ENCODE results near the gene EHHADH.

EHHADH gene

DNA sequence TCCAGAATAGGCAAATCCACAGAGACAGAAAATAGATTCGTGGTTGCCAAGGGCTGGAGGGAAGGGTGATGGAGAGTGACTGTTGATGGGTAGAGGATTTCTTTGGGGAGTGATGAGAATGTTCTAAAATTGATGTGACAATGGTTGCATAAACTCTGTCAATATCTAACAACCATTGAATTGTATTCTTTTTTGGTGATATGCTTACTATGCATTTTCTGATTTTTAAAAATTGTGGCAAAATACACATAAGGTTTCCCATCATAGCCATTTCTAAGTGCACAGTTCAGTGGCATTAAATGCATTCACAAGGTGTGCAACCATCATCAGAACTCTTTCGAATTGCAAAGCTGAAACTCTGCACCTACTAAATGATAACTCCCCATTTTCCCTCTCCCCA is 56.8 kb downstream of the EHHADH start:
- DNase-seq (ENCODE audit: low read depth in 2 of 2): no peak

DNA sequence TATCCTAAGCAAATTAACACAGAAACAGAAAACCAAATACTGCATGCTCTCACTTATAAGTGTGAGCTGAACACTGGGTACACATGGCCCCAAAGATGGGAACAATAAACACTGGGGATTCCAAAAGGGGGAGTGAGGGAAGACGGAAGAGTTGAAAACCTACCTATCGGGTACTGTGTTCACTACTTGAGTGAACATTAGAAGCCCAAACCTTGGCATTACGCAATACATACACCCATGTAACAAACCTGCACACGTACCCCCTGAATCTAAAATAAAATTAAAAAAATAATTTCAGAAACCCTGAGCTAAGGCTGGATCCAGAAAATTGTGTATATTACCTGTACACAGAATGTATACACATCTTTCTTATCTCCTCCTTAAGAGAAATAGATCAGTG is 58.2 kb downstream of the EHHADH start:
- no peak for DNase-seq (ENCODE audit: low read depth in 2 of 2)

DNA sequence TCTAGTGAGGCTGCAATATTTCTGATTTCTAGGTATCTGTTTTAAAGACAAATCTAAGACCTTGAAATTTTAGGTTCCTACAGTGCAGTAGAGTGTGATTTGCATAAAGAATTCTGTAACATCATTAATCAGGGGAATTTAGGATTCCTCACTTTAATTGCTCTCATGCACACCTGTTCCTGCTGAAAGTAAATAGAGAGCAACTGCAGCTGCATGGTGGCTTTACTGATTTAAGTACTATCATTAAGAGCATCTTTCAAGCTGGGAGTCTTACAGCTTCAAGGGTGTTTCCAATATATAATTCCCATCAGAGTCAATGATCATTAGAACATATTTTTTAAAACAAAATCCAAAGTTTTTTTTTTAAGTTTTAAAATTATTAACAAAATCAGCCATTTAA is 65.0 kb downstream of the EHHADH start:
- DNase-seq (ENCODE audit: low read depth in 2 of 2): no peak

DNA sequence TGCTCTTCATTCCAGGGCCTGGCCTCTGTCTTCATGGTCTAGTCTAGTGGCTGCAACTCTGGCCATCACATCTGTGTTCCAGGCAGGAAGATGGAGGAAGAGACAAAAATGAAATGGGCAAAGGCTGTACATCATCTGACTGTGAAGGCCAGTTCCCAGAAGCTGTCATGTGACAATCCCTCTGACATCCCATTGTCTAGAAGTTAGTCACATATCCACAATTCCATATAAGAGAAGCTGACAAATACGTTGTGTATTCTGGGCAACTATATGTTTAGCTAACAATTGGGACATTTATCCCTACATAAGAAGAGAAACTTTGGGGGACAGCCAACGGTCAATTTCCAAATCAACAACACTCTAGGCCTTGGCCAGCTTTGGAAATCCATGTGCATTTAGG is 66.5 kb downstream of the EHHADH start:
- DNase-seq (ENCODE audit: low read depth in 2 of 2): no peak

DNA sequence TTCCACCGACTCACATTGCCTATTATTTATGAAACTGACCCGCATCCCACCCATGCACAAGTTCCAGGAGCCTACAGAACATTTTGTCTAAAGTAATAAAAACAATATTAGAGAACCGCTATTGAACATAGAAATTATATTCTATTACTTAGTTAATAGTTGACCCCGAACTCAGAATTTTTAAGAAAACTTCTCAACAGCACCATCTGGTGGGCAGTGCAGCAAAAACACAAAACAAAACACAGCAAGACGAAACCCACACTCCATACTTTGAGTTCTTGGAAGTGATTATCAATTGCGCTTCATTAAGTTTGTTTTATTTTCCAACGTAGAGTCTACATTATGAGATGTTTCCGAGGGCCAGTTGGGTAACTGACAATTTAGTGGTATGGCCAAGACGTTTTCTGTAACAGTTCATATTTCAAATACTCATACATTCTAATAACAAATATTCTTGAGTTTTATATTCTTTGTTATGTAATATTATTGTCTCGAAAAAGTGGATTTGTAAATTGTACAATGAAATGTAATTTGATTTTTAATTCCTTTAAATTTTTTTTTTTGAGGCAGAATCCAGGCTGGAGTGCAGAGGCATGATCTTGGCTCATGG is 77.0 kb downstream of the EHHADH start:
- DNase-seq (ENCODE audit: low read depth in 2 of 2): peak in 1 of 2 experiments; percentile 26

DNA sequence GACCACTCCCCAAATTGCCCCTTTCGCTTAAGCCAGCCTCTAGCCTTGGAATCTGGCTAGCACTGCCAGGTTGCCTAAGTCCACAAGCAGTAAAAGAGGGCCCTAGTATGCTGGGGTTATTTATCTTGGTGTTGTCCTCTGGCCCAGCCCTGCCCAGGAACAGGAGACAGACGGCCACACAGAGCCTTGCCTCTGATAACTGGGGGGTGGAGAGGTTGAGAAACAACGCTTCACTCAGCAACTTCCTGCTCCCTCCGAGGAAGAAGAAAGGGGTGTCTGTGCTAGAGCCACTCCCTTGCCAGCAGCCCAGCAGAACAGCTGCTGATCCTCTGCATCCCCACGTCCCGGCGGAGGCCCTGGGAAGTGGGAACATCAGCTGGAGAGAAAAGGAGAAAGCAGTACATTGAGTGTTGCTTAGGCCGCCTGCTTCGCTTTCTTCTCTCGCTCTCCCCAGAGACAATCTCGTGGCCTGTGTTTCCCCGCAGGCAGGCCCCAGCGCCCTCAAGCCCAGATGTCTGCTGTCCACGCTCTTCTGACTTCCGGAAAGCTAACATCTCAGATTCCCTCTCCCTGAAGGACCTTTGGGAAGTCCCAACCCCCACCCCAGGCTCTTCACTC is 78.4 kb downstream of the EHHADH start:
- DNase-seq (ENCODE audit: low read depth in 2 of 2): no peak

DNA sequence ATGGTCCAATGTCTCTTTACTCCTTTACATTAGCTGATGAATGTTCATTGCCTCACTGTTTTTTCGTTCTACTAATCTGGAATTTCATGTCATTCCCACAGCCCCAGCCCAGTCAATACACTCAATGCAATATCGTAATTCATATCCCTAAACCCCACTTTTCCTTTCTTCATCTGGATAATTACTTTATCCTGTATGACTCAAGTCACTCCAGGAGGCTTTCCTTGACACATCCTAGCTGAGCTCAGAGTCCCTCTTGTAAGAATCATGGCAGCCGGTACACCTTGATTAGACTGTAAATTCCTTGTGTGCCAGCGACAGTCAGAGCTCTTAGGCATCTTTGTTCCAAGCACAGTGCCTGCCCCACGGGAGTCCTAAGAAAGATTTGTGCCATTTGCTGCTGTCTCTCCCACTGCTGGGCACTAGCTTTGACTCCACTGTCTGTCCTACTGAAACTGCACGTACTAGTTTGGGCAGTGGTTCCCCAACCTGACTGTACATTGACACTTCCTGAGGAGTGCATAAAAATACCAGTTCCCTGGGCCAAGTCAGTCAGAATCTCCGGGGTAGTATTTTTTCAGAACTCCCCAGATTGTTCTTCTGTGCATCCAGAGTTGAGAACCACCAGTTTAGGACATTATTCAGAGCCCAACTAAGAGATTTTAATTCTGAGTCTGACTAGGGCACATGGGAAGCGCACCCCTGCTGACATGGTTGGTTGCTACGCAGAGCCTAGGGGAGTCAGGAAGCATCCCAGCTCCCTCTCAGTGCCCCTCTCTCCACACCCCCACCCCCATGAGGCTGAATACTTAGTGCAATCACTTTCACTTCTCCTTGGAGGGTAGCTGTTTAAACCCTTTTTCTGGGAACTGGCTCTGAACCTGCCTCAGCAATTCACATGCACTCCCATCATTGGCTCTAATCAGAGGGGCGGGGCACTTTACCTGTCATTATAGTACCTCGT is 81.5 kb downstream of the EHHADH start:
- DNase-seq (ENCODE audit: low read depth in 2 of 2): no peak

DNA sequence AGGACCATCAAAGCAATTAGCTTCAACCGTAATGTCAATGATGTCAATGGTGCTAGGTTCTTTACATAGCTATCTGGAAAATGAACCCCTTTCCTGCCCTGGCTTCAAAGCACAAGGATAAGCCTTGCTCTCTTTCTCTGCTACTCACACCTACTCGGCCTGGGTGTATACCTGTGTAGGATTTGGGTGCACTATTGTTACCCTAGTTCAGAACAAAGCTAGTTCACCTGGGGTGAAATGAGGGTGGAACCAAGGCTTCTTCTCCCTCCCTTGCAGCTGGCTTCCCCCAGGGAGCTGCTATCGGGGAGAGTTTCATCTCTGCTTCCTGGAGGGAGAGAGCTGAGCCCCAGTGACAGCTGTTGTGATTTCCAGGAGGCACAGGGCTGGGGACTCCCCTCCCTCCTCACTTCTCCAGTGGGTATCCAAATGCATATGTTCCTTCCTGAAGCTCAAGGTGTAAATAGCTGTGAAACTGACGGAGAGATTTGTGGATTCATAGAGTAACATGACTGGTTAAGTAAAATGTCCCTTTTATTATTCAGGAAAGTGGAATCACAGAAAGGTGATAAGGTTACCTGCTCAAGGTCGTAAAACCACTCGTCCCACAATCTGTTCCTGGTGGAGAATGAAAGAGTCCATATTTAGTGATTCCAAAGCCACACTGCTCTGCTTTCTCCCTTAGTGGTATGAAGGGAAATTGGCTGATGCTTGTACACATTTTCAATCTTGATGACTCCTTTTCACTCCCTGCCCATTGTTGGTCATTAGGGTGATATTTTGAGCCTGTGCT is 89.2 kb downstream of the EHHADH start:
- DNase-seq (ENCODE audit: low read depth in 2 of 2): no peak

DNA sequence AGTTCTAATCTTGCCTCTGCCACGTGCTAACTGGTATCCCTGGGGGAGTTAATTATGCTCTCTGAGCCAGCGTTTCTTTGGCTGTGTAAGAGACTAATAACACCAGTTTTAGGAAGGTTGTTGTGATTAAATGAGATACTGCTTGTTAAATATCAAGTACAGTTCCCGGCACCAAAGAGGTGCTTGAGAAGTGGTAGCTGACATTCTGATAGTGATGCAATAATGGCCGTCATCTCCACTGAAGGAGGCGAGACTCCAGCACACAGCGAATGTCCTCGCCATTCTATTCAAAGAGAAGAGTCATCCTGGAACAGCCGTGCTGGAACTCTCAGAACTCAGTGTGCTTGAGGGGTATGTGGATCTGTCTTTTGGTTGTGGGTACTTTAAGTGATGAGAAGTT is 91.2 kb downstream of the EHHADH start:
- no peak for DNase-seq (ENCODE audit: low read depth in 2 of 2)

DNA sequence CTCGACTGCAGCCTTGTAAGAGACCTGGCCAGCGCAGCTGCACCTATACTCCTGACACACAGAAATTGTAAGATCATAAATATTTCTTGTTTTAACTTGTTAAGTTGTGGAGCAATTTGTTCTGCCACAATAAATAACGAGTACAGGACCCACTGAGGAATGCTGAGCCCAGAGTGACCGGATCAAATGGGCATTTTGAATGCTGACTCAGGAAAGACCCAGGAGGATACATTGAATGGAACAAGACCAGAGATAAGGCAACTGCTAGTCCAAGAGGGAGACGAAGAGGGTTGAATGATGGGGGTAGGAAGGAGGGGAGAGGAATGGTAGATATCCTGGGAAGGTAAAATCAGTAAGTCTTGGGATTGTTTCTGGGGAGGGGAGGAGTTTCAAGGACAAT is 92.1 kb downstream of the EHHADH start:
- no peak for DNase-seq (ENCODE audit: low read depth in 2 of 2)

DNA sequence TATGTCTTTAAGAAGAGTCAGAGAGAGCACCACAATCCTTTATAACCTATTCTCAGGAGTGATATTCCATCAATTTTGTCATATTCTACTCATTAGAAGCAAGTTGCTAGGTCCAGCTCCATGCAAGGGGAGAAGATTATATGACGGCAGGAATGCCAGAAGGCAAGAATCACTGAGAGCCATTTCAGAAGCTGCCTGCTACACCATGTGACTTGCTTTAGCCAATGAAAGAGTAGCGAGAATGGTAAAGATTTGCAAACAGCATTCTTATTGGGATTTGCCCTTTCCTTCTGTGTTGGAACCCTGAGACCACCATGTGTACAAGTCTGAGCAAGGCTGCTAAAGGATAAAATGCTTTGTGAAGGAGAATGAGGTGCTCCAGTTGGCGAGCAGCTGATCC is 96.5 kb downstream of the EHHADH start:
- DNase-seq (ENCODE audit: low read depth in 2 of 2): no peak

DNA sequence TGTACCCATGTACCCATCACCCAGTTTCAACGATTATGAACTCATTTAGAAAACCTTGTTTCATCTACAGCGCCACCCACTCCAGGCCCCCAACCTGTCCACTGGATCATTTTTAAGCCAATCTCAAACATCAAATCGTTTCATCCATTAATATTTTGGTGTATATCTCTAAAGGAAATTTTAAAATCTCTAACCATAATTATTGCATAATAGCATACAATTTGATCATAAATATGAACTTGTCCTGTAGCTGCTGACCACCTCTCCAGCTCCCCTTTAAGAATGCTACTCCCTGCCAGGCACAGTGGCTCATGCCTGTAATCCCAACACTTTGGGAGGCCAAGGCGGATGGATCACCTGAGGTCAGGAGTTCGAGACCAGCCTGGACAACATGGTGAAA is 98.2 kb downstream of the EHHADH start:
- DNase-seq (ENCODE audit: low read depth in 2 of 2): no peak

DNA sequence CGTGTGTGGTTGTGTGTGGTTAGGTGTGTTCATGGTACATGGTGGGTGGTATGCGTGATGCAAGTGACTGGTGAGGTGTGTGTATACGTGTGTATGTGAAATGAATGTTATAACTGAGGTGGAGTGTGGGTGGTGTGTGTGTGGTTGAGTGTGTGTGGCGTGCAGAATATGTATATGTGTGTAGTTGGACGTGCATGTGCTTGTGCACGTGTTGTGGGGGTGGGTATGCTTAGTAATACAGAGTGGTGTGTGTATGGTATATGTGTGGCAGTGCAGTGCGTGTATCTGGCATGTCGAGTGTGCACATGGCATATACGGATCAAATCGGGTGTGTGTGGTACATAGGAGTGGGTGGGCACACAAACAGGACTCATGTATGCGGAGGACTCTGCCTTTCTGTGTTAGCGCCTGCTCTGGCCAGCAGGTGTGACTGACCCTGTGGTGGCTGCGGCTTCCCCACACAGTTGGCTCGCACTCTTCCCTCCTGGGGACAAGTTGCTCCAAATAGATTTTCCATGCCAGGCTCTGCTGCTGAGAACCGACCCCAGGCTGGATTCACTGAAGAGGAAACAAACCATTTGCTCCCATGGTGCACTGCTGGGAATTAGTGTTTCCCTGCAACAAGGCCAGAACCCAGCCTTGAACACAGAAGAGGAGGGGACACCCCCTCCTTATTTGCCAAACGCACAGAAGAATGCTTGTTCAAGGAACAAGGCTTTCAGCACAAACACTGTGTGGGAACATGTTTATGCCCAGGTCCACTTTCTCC is 99.8 kb downstream of the EHHADH start:
- no peak for DNase-seq (ENCODE audit: low read depth in 2 of 2)

DNA sequence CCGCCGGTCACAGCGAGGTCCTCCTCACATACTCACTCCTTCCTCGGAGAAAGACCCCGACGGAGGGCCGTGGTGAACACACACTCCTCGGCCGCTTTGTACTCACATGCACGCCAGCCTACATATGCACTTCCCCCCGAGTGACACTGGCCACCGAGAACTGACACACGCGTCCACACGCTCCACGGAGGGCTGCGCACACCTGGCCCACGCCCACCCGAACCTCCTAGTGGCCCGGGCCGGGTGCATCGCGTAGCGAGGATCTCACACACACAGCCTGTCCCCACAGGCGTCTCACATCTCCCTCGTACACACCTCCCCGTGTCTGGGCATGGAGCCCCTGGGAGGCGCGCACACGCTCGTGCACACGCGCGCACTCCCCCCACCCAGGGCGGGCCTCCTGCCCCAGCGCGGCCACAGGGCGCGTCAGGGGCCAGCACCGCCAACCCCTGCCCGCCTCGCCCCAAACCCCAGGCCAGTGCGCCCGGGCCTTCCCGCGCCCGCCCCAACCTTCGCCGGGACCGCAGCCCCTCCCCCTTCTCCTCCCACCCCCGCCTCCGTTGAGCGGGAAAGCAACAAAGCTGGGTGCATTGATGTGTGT is 100.6 kb downstream of the EHHADH start:
- DNase-seq (ENCODE audit: low read depth in 2 of 2): peak in 1 of 2 experiments; percentile 11

DNA sequence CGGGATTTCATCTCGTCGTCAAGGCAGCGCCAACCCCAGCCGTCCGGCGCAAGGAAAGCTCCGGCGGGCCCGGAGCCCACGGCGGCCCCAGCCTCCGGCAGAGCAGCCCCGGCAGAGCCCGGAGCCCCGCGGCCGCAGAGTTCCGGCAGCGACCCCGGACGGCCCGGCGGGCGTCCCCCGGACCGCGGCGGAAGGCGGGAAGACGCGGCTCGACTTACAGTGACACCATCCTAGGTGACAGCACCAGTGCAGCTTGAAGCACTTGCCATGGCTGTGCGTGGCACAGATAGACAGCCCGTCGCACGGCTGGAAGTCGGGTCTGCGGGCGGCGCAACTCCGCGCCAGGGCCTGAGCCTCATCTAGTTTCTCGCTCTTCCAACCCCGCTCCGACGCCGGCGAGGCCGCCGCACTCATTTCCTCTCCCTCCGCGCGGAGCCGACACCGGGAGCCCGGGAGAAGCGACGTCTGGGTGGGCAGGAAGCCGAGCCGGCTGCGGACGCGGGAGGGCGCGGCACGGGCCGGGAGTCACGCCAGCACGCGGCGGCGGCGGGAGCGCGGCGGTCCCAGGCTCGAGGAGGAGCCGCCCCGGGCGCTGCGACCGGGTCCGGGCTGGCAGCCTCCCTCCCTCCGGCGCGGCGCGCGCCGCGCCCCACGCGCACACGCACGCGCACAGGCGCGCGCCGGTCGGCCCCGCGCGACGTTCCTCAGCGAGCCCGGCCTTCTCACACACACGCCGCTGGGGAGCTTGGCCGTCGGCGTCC is 101.3 kb downstream of the EHHADH start, which contains the start of gene C3orf70:
C3orf70 (minus strand) TSS at position 651 of the 761 bp plus-strand sequence; CDS start at position 414, 237 bp downstream.
- peak in 1 of 2 experiments; percentile 15 for DNase-seq (ENCODE audit: low read depth in 2 of 2)

DNA sequence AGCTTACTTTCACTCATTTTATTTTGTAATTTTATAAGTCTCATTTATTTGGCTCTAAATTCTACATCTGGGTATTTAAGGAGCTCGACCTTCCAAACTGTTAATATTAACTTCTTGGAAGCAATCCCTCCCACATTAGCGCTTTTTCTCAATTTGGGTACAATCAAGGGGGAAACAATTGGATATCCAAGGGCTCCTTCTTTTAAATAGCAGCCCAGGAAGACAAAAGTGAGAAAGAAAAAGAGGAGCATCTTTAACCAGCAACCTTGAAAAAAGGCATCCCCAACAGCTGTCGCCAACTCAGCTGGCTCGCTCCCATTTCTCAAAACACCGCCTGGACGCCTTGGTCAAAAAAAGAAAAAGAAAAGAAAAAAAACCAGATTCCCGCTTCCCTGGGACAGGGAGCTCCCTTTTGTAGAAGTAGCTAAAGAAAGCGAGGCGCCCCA is 101.9 kb downstream of the EHHADH start:
- no peak for DNase-seq (ENCODE audit: low read depth in 2 of 2)

DNA sequence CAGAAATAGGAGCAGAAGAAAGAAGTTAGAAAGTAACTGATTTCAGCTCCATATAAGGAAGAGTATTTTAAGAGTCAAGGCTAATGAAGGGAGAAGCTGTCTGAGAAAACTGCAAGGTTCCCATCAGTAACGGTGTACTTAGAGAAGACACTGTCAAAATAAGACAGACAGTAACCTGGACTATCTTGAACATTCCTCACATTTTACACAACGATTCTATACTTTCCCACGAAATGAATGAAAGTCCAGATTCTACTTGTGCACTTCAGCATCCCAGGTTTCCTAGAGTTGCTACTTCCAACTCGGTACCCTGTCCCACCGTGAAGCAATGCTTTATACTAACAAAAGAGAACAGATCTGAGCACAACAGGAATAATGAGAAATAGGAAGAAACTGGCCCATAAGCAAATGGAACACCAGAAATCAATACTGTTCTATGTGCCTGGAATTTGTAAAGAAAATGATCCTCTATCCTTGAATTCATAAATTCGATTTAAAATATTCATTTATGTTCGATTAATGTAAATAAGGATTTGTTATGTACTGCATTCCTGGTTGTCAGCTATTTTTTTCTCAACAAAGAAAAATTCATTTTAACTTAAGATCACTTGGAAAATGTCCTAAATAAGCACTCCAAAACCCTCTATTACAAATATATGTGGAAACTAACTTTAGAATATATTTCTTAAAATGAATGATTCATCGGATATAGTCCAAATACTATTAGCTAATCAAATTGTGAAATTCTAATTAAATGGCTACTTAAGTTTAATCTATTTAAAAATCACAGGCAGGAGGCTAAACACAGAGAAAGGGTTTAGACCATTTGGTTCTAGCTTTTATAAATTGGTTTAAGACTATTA is 102.5 kb downstream of the EHHADH start:
- no peak for DNase-seq (ENCODE audit: low read depth in 2 of 2)

DNA sequence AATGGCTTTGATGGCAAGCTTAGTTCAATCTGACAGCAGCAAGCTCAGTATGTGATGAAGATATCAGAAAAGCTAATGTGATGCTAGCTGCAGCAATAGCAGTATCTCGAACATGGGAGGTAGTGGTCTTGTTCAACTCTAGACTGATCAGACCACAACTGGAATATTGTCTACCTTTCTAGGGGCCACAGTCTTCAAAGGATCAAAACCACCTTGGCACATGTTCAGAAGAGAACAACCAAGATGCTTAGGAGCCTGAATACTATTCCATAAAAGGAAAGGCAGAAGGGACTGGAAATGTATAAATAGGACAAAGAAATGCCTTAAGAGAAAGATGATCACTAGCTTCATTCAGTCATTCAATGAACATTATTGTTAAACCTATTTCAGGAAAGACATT is 103.3 kb downstream of the EHHADH start:
- DNase-seq (ENCODE audit: low read depth in 2 of 2): no peak

DNA sequence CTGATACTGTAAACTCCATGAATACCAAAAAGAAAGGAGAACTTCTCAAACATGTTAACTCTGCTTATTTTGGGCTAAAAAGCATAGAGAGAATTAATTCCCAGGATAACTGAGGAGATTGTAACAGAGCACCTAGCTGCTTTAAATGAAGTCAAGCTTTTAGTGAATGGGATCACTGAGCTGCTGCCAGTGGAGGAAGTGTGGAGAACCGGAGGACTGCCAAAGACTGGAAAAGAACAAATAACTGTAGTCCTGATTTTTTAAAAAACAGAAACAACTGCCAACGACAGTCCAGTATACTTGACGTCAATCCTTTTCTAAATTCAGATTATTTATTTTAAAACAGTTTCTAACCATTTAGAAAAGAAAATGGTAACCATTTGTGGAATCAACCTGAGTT is 104.3 kb downstream of the EHHADH start:
- no peak for DNase-seq (ENCODE audit: low read depth in 2 of 2)

All from stimulated activated CD4-positive, alpha-beta T cell treated with anti-CD3 and anti-CD28 coated beads, Interleukin-12 subunit alpha, Interleukin-12 subunit beta, amount 100 ng/mL, for 24 hours (primary cell).